BLaER1 (cell line): ENCODE data around the gene KANK3.
A peak's percentile ranks its signal among the peaks of the same experiment; 100 is the strongest.
"Not testable (repeated sequence)": the region's sequence is repeated elsewhere in the genome, so short reads cannot be mapped to it uniquely, and the experiment has no call there.

ENCODE experiments used
- H3K27ac ChIP-seq: shearing (Covaris generic); formaldehyde crosslinking; 2 replicates; pipeline ENCODE4 v1.8.1; 2022
- H3K27me3 ChIP-seq: shearing (Covaris generic); formaldehyde crosslinking; 2 replicates; pipeline ENCODE4 v1.8.1; 2022
- H3K36me3 ChIP-seq: shearing (Covaris generic); formaldehyde crosslinking; 2 replicates; pipeline ENCODE4 v1.8.1; 2022
- H3K4me1 ChIP-seq: shearing (Covaris generic); formaldehyde crosslinking; 2 replicates; pipeline ENCODE4 v1.8.1; 2022
- H3K4me2 ChIP-seq: shearing (Covaris generic); formaldehyde crosslinking; 2 replicates; pipeline ENCODE4 v1.8.1; 2022
- H3K4me3 ChIP-seq: shearing (Covaris generic); formaldehyde crosslinking; 2 replicates; pipeline ENCODE4 v1.8.1; 2022
- H3K9ac ChIP-seq: shearing (Covaris generic); formaldehyde crosslinking; 2 replicates; pipeline ENCODE4 v1.8.1; 2022
- H3K9me3 ChIP-seq: shearing (Covaris generic); formaldehyde crosslinking; 2 replicates; pipeline ENCODE4 v1.8.1; 2022
- H4K20me1 ChIP-seq: shearing (Covaris generic); formaldehyde crosslinking; 2 replicates; pipeline ENCODE4 v1.8.1; 2022
- Cebpa-rat ChIP-seq: shearing (Covaris generic); IDR thresholded peaks from 2 replicates; pipeline ENCODE4 v1.8.1; 2022

Gene KANK3

GRCh38 chr19:8302734-8303133 is 40.3 kb downstream of the KANK3 start:
- Histone ChIP-seq H3K9me3 (no peaks in the 10 kb centered on the region), H3K4me3 (no peak overlapping the region), H3K9ac (no peak overlapping the region), H3K36me3 (peaks cover 51% of the 10 kb centered on the region), H3K4me1 (peaks cover 51% of the 10 kb centered on the region), H3K4me2 (no peak overlapping the region), H4K20me1 (peaks cover 52% of the 10 kb centered on the region), H3K27ac (0 out of 2 replicates have a peak overlapping the region, but pooled peaks have one; percentile 23), H3K27me3 (no peaks in the 10 kb centered on the region)
- TF ChIP-seq Cebpa-rat, result no peak

GRCh38 chr19:8302357-8302691 is 40.7 kb downstream of the KANK3 start:
- Histone ChIP-seq H3K9ac (no peak overlapping the region), H4K20me1 (peaks cover 52% of the 10 kb centered on the region), H3K9me3 (no peaks in the 10 kb centered on the region), H3K4me3 (no peak overlapping the region), H3K4me2 (no peak overlapping the region), H3K27me3 (no peaks in the 10 kb centered on the region), H3K4me1 (peaks cover 50% of the 10 kb centered on the region), H3K27ac (peak overlapping the region; percentile 23; the same call in 1 of the 2 replicates), H3K36me3 (peaks cover 51% of the 10 kb centered on the region)
- TF ChIP-seq Cebpa-rat, result no peak

- not testable (repeated sequence) for H3K4me2 ChIP-seq, H3K9ac ChIP-seq, H3K27ac ChIP-seq, H3K27me3 ChIP-seq, H4K20me1 ChIP-seq, H3K36me3 ChIP-seq, H3K4me3 ChIP-seq, H3K9me3 ChIP-seq, H3K4me1 ChIP-seq
Observed at GRCh38 chr19:8291337-8291736, 51.7 kb downstream of the KANK3 start.

- H3K4me3 ChIP-seq, H3K4me1 ChIP-seq, H3K4me2 ChIP-seq, H3K9me3 ChIP-seq, H3K9ac ChIP-seq, H3K27ac ChIP-seq, H3K27me3 ChIP-seq, H3K36me3 ChIP-seq, H4K20me1 ChIP-seq: not testable (repeated sequence)
Observed at GRCh38 chr19:8276508-8276907, 66.6 kb downstream of the KANK3 start.
